NCI-H1105 treated with DMSO at 0.1 percent for 48 hours (cell line): ENCODE measurements around the gene TARP.

ENCODE experiments used
- DNase-seq: peaks from one replicate; lab custom pipeline; 2025; lab: John Stamatoyannopoulos, UW

TARP gene

DNA sequence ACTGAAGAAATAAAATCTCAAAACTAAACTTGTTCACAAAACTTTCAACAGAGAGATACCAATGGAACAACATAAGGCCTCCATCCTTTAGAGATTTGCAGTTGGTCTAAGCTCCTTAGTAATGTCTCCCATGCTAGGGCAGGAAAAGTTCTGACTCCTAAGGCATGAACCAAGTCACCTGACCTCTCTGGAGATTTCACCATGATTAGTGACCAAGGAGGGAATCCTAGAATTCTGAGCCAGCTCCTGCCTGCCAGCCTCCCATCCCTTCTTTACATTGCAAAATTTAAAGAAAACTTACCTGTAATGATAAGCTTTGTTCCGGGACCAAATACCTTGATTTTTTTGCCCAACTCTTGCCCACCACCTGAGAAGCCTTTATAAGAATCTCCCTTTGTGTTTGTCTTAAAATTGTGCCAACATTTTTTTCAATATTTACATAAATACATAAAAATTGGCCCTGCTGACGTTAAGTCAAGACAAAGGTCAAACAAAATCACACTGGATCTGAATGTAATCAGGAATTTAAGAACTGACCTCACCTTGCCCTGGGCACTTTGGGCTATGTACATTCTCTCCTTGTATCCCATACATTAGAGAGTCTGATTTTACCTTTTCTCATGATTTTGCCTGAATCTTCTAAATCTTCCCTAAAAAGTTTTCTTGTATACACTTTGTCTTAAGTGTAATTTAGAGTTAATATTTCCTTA is at the start of gene TARP:
Gene TARP (minus strand): TSS at position 351 of the 710 bp plus-strand sequence.
- no peak for DNase-seq

DNA sequence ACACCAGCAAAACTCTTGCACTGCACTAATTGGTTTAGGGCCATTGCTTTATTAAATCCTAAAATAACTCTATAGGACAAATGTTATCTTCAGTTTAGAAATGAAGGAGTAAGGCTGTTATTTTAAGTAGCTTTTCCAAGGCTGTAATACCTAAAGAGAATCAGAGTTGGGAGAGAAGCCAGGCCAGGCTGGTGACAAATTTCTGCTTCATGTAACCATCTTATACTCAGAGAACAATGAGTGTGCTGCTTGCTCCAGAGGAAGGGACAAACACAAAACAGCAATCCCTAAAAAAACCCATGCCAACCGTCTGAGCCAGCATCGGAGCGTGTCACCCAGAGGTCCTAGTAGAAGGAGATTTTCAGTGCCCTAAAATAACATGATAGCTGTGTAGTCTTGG is 49.7 kb upstream of the TARP start:
- DNase-seq = no peak

DNA sequence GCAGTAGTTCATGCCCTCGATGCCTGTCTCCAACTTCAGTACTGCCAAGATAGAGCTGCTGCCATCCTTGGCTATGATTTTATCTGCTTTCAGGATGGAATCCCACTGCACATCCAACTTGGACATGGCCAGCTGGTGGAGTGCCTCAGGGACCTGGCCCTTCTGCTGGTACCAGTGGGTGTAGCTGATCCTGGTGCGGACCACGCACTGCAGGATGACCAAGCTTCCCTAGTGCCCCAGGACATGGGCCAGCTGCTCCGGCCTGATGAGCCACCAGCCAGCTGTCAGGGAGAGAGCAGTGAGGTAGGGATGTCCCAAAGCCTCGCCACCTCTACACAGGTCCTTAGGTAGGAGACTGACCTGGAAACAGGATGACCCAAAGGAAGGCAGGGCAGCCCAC is 49.0 kb upstream of the TARP start:
- DNase-seq = no peak

GRCh38 chr7:38321967-38322366 is 48.5 kb upstream of the TARP start:
- no peak for DNase-seq

DNA sequence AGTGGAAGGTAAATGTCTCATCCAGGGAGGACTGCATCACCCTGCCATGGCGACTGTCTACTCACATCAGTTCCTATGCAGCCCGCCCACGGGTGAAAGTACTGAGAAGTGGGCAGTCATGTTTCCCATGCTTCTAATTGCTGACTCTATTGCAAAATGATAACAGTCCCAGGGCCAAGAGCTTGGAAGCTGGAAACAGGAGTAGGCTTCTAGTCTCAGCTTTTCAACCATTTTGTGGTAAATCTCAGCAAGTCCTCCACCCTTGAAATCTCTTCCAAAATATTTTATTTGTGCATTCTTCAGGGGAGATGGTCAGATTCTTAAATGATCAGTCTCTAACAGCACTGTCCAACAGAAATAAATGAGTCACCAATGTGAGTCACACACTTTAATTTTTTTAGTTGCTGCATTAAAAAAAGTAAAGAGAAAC is 48.1 kb upstream of the TARP start:
- no peak for DNase-seq

DNA sequence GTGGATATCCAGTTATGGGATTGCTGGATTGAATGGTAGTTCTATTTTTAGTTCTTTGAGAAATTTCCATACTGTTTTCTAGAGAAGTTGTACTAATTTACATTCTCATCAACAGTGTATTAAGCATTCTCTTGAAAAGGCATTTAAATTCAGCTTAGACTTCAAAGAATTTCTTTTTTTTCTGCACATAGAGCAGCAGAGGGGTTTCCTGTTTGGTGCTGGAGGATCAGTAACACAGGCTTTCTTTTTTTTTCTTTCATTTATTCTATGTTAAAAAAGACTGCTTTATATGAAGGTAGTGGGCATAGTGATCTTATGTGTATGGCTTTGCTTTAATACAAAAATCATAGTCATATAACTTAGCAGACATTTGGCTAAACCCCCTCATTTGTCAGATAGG is 47.6 kb upstream of the TARP start:
- DNase-seq = no peak

DNA sequence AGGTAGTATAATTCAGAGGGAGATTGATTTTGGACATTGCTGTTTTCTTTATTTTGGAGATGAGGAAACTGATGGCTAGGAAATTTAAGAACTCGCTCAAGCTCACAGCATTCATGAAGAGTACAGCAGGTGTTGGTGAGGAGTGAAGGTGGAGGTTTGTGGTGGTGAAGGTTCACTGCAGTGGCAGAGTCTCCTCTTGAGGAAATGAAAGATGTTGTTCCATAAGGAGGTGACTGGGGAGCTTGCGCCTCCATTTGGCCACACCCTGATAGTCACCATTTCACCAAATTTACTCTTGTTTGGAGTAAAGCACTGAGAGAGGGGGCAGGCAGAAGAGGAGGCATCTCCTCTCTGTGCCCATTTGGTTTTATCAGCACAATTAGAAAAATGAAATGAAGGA is 46.4 kb upstream of the TARP start:
- no peak for DNase-seq

DNA sequence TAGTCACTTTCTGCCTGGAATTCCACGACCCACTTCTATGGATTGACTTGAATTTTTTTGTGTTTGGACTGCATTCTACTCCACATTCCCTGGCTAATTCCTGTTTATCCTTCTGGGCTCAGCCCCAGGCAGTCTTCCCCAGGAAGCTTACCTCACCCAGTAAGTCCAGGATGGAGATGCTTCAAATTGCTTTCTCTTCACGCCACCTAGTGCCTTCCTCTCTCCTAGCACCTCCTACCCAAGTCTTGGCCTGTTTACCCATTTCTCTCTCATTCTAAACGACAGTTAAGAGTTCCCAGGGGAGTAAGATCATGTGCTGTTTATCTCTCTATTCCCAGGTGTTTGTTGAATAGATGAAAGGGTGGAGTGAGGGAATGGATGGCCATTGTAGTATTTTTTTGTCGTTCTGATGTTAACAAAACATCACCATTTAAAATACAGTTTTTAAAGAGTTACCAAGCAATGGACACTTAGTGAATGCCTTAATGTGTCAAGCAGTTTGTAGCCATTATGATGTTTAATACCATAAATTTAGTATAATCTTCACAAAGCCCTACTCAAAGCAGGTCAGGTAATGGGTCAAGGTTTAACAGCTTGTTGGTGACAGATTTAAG is 45.5 kb upstream of the TARP start:
- peak; percentile 82 for DNase-seq

GRCh38 chr7:38318241-38318640 is 44.8 kb upstream of the TARP start:
- no peak for DNase-seq

- no peak for DNase-seq
Measured at GRCh38 chr7:38317515-38317914, 44.1 kb upstream of the TARP start.

DNA sequence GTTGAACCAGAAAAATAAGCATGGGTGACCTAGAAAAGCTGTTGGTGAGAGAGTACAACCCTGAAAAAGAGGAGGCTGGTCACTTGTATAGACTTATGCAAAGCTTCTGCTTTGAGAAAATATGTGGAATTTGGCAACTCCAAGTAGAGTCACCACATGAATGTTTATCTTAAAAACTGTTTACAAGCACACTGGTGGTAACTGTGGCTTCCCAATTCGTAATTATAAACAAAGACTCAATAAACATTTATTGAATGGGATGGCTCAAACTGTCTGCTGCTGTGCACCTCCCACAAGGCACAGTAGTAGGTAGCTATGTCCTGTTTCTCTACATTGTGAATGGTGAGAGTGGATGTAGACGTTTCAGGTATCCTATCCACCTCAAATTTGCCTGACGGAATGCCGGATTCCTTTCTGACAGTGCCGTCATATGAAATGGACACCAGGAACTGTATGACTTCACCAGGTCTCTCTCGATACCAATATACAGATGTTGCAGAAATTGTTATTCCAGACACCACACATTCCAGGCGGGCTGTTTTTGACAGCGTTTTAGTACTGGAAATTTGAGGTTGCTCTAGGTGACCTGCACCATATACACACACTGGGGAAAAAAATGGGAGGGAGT is 43.4 kb upstream of the TARP start:
- DNase-seq = no peak

DNA sequence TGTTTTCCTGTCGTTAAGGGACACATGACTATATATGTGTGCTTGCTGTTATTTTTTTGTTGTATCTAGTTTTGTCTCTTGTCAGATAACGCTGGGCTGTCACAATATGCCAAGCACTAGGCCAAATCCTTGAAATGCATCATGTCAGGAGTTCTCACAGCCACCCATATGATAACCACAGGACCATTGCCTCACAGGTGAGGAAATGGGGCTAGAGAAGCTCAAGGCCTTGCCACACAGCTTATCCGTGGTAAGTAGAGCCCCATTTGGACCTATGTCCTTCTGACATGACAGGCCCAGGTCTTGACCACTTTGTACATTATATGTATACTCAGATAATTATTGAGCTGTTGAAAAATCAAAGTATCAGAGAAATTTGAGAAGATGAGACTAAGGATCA is 42.0 kb upstream of the TARP start:
- DNase-seq = no peak

GRCh38 chr7:38312821-38313220 is 39.4 kb upstream of the TARP start:
- no peak for DNase-seq

DNA sequence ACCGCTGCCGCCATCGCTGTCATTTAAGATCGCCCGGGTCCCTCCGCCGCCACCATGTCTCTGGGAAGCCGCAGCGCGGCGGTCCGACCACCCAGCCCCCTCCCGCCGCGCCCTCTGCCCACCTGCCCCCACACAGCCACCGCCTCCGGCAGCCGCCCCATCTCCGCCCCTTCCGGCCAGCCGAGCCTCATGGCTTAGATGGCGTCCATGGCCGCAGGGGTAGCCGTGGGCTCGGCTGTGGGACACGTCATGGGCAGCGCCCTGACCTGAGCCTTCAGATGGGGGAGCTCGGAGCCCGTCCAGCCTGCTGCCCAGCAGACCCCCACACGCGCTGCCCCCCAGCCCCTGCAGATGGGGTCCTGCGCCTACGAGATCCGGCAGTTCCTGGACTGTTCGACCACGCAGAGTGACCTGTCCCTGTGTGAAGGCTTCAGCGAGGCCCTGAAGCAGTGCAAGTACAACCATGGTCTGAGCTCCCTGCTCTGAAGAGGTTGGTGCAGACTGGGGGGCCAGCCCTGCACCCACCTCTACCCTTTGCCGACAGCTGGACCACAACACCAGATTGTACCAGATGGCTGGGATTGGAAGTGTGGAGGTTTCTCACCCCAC is 38.0 kb upstream of the TARP start:
- peak; percentile 25 for DNase-seq

- DNase-seq = no peak
Measured at GRCh38 chr7:38310591-38311101, 37.2 kb upstream of the TARP start.

DNA sequence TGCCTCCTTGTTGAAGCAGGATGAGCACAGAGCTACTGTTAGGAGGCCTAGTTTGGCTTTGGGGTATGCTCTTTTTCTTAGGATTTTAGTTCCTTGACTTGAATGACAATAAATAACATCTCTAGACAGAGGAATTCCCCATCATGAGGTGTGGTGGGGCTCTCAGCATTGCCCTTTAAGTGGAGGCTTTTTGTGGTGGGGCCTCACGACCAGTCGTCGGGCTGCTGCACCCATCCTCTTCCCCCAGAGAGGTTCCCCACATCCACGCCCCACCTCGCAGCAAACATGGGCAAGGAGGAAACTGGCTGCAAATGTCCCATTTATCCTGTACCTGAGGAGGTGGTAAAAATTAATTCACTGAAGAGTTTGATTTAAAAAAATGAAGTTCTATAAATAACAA is 36.1 kb upstream of the TARP start:
- no peak for DNase-seq

- DNase-seq = no peak
Measured at GRCh38 chr7:38308140-38308539, 34.7 kb upstream of the TARP start.

- no peak for DNase-seq
Measured at GRCh38 chr7:38307640-38308039, 34.2 kb upstream of the TARP start.

DNA sequence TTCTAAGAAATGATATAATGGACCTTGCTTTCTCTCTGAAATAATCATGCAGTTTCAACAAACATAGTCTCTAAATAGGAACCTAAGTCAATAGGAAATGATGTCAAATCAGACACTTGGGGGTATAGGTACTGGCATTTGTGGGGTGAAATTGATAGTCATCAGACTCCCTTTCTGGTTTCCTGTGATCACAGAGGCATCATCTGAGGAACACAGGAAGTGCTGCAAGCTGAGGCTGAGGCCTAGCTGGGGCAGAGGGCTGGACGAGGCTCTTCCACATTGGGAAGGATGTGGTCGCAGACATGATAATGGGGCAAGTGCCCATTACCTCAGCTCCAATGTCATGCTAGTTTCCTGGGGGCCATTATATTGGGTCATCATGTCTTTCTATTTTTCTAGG is 33.5 kb upstream of the TARP start:
- DNase-seq = no peak

GRCh38 chr7:38306171-38306570 is 32.7 kb upstream of the TARP start:
- DNase-seq = no peak

DNA sequence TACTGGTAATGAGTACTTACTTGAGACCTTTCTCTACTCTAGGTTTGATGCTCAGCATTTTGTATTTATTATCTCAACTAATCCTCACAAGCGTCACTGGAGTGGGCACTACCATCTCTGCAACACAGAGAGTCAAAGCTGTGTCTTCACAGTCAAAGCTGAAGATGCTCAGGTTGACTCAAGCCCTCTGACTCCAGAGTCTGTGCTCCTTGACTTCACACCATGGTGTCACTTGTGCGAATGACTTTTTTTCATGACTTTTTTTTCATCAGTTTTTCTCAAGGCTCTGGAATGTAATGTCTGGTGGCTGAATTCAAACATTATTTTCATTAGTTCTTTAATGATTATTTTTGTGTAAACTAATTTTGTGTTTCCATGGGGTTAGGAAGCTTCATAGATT is 30.4 kb upstream of the TARP start:
- DNase-seq = no peak

DNA sequence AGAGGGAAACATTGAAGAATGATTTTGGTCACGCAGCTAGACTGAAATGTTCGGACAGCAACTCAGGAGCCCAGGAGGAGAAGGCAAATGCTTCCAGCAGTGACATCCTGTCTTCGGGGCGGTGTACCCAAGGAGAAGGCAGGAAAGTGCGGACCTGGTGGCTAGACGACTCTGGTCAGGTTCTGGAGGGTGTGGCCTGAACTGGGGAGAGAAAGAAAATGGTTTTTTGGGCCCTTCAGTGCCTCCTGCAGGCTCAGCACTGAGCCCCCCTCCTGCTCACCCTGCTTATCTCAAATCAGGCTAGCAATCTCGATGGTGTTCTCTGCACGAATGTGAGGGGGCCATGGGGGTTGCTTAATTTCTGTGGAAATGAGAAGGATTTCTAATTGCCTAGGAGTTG is 26.7 kb upstream of the TARP start:
- DNase-seq = no peak
